SK-N-SH (cell line): ENCODE data around the gene SIX4. TPM values are rescaled to one million over a fixed set of nuclear protein-coding genes. Genes with fewer than 3 reads are reported as not detected.

ENCODE experiments used
- CTCF ChIA-PET: fragments of 300-600, 350-600 bp; formaldehyde crosslinking; extraction: SDS; loops from one replicate; lab custom pipeline; 2021; lab: Yijun Ruan, JAX
- POLR2A ChIA-PET: fragments of 350-600 bp; sonication (Branson Sonifier 250); formaldehyde crosslinking; extraction: SDS; loops from one replicate; lab custom pipeline; 2020; ENCODE audit warnings: antibody characterized with exemption, inconsistent platforms; lab: Yijun Ruan, JAX
- DNase-seq: peaks from one replicate; pipeline ENCODE4 v3.0.0; 2012
- H2AFZ ChIP-seq: fragments of 200-600 bp; sonication (generic); 2 replicates; pipeline ENCODE4 v1.8.1; 2016; ENCODE audit warnings: antibody characterized with exemption, mild to moderate bottlenecking, low read depth
- H3F3A ChIP-seq: fragments of 200-600 bp; sonication (generic); replicated peaks from 2 replicates; pipeline ENCODE3; 2016; ENCODE audit warnings: antibody characterized with exemption, mild to moderate bottlenecking; ENCODE audit not compliant: insufficient read depth
- H3K27ac ChIP-seq, 2 experiments: fragments of 200-500 bp in 1 of 2; fragments of 200-600 bp in 1 of 2; sonication (Bioruptor generic) in 1 of 2; sonication (generic), shearing (Covaris generic) in 1 of 2; 2 replicates each; pipeline versions ENCODE4 v1.5.1 to v1.6.1; 2014 to 2016; ENCODE audit warnings: low read depth in 2 of 2, inconsistent platforms in 1 of 2, low read length in 1 of 2, mild to moderate bottlenecking in 1 of 2, mixed read lengths in 1 of 2
- H3K27me3 ChIP-seq: fragments of 200-600 bp; sonication (generic), shearing (Covaris generic); 2 replicates; pipeline ENCODE4 v1.6.1; 2016; ENCODE audit warnings: mixed run types; ENCODE audit not compliant: insufficient read depth
- H3K36me3 ChIP-seq, 2 experiments: fragments of 200-500 bp in 1 of 2; fragments of 200-600 bp in 1 of 2; sonication (Bioruptor generic) in 1 of 2; sonication (generic) in 1 of 2; replicated peaks in 1 of 2; 2 replicates each; pipeline versions ENCODE3 to v1.5.1; 2014 to 2016; ENCODE audit warnings: low read length in 1 of 2, mild to moderate bottlenecking in 1 of 2; ENCODE audit not compliant: insufficient read depth in 2 of 2, control insufficient read depth in 1 of 2
- H3K4me1 ChIP-seq, 2 experiments: fragments of 200-500 bp in 1 of 2; fragments of 200-600 bp in 1 of 2; sonication (Bioruptor generic) in 1 of 2; sonication (generic), shearing (Covaris generic) in 1 of 2; 2 replicates each; pipeline versions ENCODE4 v1.5.1 to v1.6.1; 2014 to 2016; ENCODE audit warnings: low read depth in 1 of 2, low read length in 1 of 2, mixed run types in 1 of 2; ENCODE audit not compliant: insufficient read depth in 2 of 2, control insufficient read depth in 1 of 2
- H3K4me2 ChIP-seq: fragments of 200-600 bp; sonication (generic), shearing (Covaris generic); 2 replicates; pipeline ENCODE4 v1.6.1; 2017; ENCODE audit warnings: mixed run types
- H3K4me3 ChIP-seq, 2 experiments: fragments of 200-500 bp in 1 of 2; fragments of 200-600 bp in 1 of 2; sonication (Bioruptor generic) in 1 of 2; sonication (generic), shearing (Covaris generic) in 1 of 2; 2 replicates each; pipeline versions ENCODE4 v1.5.1 to v1.8.1; 2014 to 2016; ENCODE audit warnings: low read depth in 2 of 2, inconsistent platforms in 1 of 2, low read length in 1 of 2, mild to moderate bottlenecking in 1 of 2, mixed read lengths in 1 of 2, moderate library complexity in 1 of 2
- H3K79me2 ChIP-seq: fragments of 200-600 bp; sonication (generic); 2 replicates; pipeline ENCODE4 v1.8.1; 2017; ENCODE audit warnings: mild to moderate bottlenecking; ENCODE audit not compliant: insufficient read depth
- H3K9ac ChIP-seq: fragments of 200-600 bp; sonication (generic); 2 replicates; pipeline ENCODE4 v1.6.1; 2017; ENCODE audit warnings: mixed run types
- H3K9me2 ChIP-seq: fragments of 200-600 bp; sonication (generic); 2 replicates; pipeline ENCODE4 v1.6.1; 2017; ENCODE audit warnings: mixed run types
- H3K9me3 ChIP-seq: fragments of 200-600 bp; sonication (generic); 2 replicates; pipeline ENCODE4 v1.6.1; 2017; ENCODE audit warnings: mixed run types, mild to moderate bottlenecking, moderate library complexity
- H4K20me1 ChIP-seq: fragments of 200-600 bp; sonication (generic); 2 replicates; pipeline ENCODE4 v1.6.1; 2017; ENCODE audit warnings: mild to moderate bottlenecking, mixed run types; ENCODE audit not compliant: insufficient read depth
- CHD2 ChIP-seq: fragments of 150-350 bp; IDR thresholded peaks from 2 replicates; pipeline ENCODE4 v1.6.1; 2018; ENCODE audit warnings: low read length; ENCODE audit not compliant: partially characterized antibody
- ELF1 ChIP-seq: IDR thresholded peaks from 2 replicates; pipeline ENCODE4 v1.4.0; 2012
- EP300 ChIP-seq, 2 experiments: IDR thresholded peaks; 2 replicates each; pipeline versions ENCODE4 v1.4.0 to v1.6.1; 2012; ENCODE audit warnings: borderline replicate concordance in 1 of 2, low read depth in 1 of 2, low read length in 1 of 2
- FOXJ3 ChIP-seq: sonication (generic); formaldehyde crosslinking; IDR thresholded peaks from 2 replicates; pipeline ENCODE4 v1.5.1; 2020; ENCODE audit warnings: mild to moderate bottlenecking, missing genetic modification reagents
- JUND ChIP-seq: IDR thresholded peaks from 2 replicates; pipeline ENCODE4 v1.4.0; 2012
- MEF2A ChIP-seq: IDR thresholded peaks from 2 replicates; pipeline ENCODE4 v1.4.0; 2012; ENCODE audit warnings: low read depth, borderline replicate concordance
- NFIC ChIP-seq: IDR thresholded peaks from 2 replicates; pipeline ENCODE4 v1.4.0; 2012; ENCODE audit warnings: borderline replicate concordance
- RAD21 ChIP-seq: IDR thresholded peaks from 2 replicates; pipeline ENCODE4 v1.6.1; 2012; ENCODE audit warnings: mild to moderate bottlenecking, low read length
- SIN3A ChIP-seq: IDR thresholded peaks from 2 replicates; pipeline ENCODE4 v1.6.1; 2012; ENCODE audit warnings: low read depth, mild to moderate bottlenecking, low read length, moderate library complexity, borderline replicate concordance
- SMC3 ChIP-seq: IDR thresholded peaks from 2 replicates; pipeline ENCODE4 v1.6.1; 2012; ENCODE audit warnings: low read depth, low read length, improper control_type of control experiment
- TAF1 ChIP-seq: IDR thresholded peaks from 2 replicates; pipeline ENCODE4 v1.6.1; 2012; ENCODE audit warnings: low read depth, mild to moderate bottlenecking, low read length, moderate library complexity, borderline replicate concordance
- WGBS: methylation state at CpG from one replicate; pipeline ENCODE4 v1.1.6; 2017; ENCODE audit warnings: low lambda C conversion rate; 5-methylcytosine and 5-hydroxymethylcytosine counted together
- polyA plus RNA-seq, 3 experiments: library from polyadenylated mRNA; depleted of rRNA; stranded (reverse); fragments of >200 nt; gene quantifications; 2 replicates each; pipeline ENCODE4 v1.2.3, GENCODE V29; 2012
- TF ChIP-seq, protein P1 (sequence below): IDR thresholded peaks from 2 replicates; pipeline ENCODE4 v1.4.0; 2012; ENCODE audit warnings: low read depth, borderline replicate concordance
- TF ChIP-seq, protein P2 (sequence below): fragments of 150-350 bp; IDR thresholded peaks from 2 replicates; pipeline ENCODE4 v1.6.1; 2017; ENCODE audit warnings: antibody characterized with exemption, low read length, low read depth, borderline replicate concordance
- TF ChIP-seq, protein P3 (sequence below): IDR thresholded peaks from 2 replicates; pipeline ENCODE4 v1.4.0; 2012; ENCODE audit warnings: low read depth, borderline replicate concordance
- TF ChIP-seq, protein P4 (sequence below): IDR thresholded peaks from 2 replicates; pipeline ENCODE4 v1.4.0; 2012; ENCODE audit warnings: low read depth

Gene SIX4
- polyA plus RNA-seq, 1 of the 3 experiments (the other 2 are of a cell fraction) = 3.3 TPM

DNA sequence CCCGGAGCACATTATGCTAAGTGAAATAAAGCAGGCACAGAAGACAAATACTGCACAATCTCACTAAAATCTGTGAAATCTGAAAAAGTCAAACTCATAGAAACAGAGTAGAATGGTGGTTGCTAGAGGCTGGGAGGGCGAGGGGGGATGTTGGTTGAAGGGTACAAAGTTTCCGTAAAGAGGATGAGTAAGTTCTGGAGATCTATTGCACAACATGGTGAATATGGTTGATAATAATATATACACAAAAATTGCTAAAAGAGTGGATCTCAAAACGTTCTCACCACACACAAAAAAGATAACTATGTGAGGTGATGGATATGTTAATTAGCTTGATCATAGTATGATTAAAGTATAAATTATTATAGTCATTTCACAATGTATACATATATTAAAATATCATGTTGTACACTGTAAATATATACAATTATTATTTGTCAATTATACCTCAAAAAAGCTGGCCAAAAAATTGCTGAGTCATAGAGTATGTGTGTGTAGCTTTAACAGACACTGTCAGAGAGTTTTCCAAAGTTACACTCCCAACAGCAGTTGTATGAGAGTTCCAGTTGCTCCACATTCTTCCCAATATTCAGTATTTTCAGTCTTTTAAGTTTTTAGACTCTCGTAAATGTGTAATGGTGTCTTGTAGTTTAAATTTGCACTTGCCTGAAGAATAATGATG is 55.6 kb downstream of the SIX4 start:
- no peak for DNase-seq
- no peaks in the 10 kb centered on the region for H3K4me1 ChIP-seq
- CTCF ChIA-PET = no interaction called here

DNA sequence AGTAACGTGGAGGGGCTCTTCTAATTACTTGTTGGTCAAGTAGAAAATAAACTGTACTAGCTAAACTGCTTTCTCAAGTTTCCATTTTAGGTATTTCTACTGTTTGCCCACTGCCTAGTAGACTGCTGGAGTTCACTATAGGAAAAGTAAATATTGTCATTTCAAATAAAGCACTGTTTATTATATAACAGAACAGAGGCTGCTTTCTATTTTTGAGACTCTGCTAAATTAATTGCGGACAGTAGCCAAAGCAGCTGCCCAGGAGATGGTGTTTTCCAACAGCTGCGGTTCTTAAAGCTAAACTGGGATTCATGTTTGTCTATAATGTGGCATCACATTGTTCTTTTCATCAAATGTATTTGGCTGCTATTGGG is 59.0 kb downstream of the SIX4 start:
- Histone ChIP-seq H2AFZ (no peak overlapping the region; the same call in 1 of the 2 replicates), H3K27me3 (no peaks in the 10 kb centered on the region), H3K9ac (no peak overlapping the region), H3K9me3 (no peaks in the 10 kb centered on the region), H3K4me1 (no peaks in the 10 kb centered on the region), H4K20me1 (no peaks in the 10 kb centered on the region), H3K36me3 (no peaks in the 10 kb centered on the region), H3K27ac (no peak overlapping the region), H3K79me2 (no peaks in the 10 kb centered on the region), H3K4me3 (no peak overlapping the region), H3F3A (no peaks in the 10 kb centered on the region), H3K4me2 (no peak overlapping the region), H3K9me2 (no peaks in the 10 kb centered on the region)
- POLR2A ChIA-PET = no interaction called here
- WGBS = 54% methylated on average over 3 of the region's 3 CpGs
- no peak for DNase-seq
- CTCF ChIA-PET = interaction anchor here (0.8 kb wide), 1 partner anchor 22 kb away, joined by 3 read pairs; no protein-coding TSS in a partner anchor
- TF ChIP-seq CHD2 = no peak
- no peak for TF ChIP-seq MEF2A
- TF ChIP-seq EP300 (IDR thresholded peaks at IDR 0.05; ENCODE audit: borderline replicate concordance in 1 of 2, low read depth in 1 of 2, low read length in 1 of 2) = no peak
- TF ChIP-seq SMC3 = no peak
- no peak for TF ChIP-seq NFIC
- TF ChIP-seq, protein P1, sequence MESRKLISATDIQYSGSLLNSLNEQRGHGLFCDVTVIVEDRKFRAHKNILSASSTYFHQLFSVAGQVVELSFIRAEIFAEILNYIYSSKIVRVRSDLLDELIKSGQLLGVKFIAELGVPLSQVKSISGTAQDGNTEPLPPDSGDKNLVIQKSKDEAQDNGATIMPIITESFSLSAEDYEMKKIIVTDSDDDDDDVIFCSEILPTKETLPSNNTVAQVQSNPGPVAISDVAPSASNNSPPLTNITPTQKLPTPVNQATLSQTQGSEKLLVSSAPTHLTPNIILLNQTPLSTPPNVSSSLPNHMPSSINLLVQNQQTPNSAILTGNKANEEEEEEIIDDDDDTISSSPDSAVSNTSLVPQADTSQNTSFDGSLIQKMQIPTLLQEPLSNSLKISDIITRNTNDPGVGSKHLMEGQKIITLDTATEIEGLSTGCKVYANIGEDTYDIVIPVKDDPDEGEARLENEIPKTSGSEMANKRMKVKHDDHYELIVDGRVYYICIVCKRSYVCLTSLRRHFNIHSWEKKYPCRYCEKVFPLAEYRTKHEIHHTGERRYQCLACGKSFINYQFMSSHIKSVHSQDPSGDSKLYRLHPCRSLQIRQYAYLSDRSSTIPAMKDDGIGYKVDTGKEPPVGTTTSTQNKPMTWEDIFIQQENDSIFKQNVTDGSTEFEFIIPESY = no peak
- no peak for TF ChIP-seq ELF1
- no peak for TF ChIP-seq JUND
- TF ChIP-seq, protein P2, sequence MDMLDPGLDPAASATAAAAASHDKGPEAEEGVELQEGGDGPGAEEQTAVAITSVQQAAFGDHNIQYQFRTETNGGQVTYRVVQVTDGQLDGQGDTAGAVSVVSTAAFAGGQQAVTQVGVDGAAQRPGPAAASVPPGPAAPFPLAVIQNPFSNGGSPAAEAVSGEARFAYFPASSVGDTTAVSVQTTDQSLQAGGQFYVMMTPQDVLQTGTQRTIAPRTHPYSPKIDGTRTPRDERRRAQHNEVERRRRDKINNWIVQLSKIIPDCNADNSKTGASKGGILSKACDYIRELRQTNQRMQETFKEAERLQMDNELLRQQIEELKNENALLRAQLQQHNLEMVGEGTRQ = no peak
- TF ChIP-seq RAD21 = no peak
- TF ChIP-seq, protein P3, sequence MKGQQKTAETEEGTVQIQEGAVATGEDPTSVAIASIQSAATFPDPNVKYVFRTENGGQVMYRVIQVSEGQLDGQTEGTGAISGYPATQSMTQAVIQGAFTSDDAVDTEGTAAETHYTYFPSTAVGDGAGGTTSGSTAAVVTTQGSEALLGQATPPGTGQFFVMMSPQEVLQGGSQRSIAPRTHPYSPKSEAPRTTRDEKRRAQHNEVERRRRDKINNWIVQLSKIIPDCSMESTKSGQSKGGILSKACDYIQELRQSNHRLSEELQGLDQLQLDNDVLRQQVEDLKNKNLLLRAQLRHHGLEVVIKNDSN = no peak
- TF ChIP-seq FOXJ3 (CRISPR knock-in tag) = no peak
- TF ChIP-seq SIN3A = no peak

More for the DNA sequence above, 55.6 kb downstream of the SIX4 start:
- H2AFZ ChIP-seq = no peak overlapping the region
- no peaks in the 10 kb centered on the region for H3K9me3 ChIP-seq
- H3K9ac ChIP-seq = no peak overlapping the region
- H3K4me2 ChIP-seq = no peak overlapping the region
- H3F3A ChIP-seq = no peaks in the 10 kb centered on the region
- H3K9me2 ChIP-seq = no peaks in the 10 kb centered on the region
- H3K27ac ChIP-seq = no peak overlapping the region
- no peaks in the 10 kb centered on the region for H4K20me1 ChIP-seq
- TF ChIP-seq EP300 (IDR thresholded peaks at IDR 0.05; ENCODE audit: borderline replicate concordance in 1 of 2, low read depth in 1 of 2, low read length in 1 of 2) (no peak), TAF1 (no peak), SMC3 (no peak), JUND (no peak)
- TF ChIP-seq, protein P3 = no peak
- TF ChIP-seq, protein P2 = no peak
- TF ChIP-seq, protein P4, sequence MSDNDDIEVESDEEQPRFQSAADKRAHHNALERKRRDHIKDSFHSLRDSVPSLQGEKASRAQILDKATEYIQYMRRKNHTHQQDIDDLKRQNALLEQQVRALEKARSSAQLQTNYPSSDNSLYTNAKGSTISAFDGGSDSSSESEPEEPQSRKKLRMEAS = no peak
- no peaks in the 10 kb centered on the region for H3K36me3 ChIP-seq
- H3K27me3 ChIP-seq = no peaks in the 10 kb centered on the region
- 63% methylated on average over 5 of the region's 5 CpGs for WGBS
- H3K79me2 ChIP-seq = no peaks in the 10 kb centered on the region
- POLR2A ChIA-PET = no interaction called here
- no peak overlapping the region for H3K4me3 ChIP-seq
